Liver (tissue), 9 donors: ENCODE measurements around the gene NLRP12. TPM values are rescaled to one million over a fixed set of nuclear protein-coding genes. Genes with fewer than 3 reads are reported as not detected.

ENCODE experiments used
- DNase-seq: peaks from one replicate; pipeline ENCODE4 v3.0.0-alpha.2; 2017; ENCODE audit warnings: low spot score
- H3K27ac ChIP-seq, 2 donors: one replicate each; pipeline ENCODE4 v1.7.0; 2013; ENCODE audit warnings: inconsistent platforms in 2 of 2, low read length in 2 of 2, control low read depth in 1 of 2, low read depth in 1 of 2, mild to moderate bottlenecking in 1 of 2
- H3K27me3 ChIP-seq, 4 donors: one replicate each; pipeline versions ENCODE4 v1.6.1 to v1.7.0; 2013; ENCODE audit warnings: low read length in 3 of 4, inconsistent platforms in 1 of 4, mild to moderate bottlenecking in 1 of 4, moderate library complexity in 1 of 4; ENCODE audit not compliant: control insufficient read depth in 4 of 4, insufficient read depth in 4 of 4
- H3K36me3 ChIP-seq, 4 donors: one replicate each; pipeline versions ENCODE4 v1.6.1 to v1.7.0; 2013; ENCODE audit warnings: low read length in 3 of 4, mild to moderate bottlenecking in 3 of 4, low read depth in 1 of 4, moderate library complexity in 1 of 4; ENCODE audit not compliant: control insufficient read depth in 4 of 4, insufficient read depth in 3 of 4
- H3K4me1 ChIP-seq, 4 donors: one replicate each; pipeline versions ENCODE4 v1.6.1 to v1.7.0; 2013; ENCODE audit warnings: low read length in 3 of 4, mild to moderate bottlenecking in 3 of 4, moderate library complexity in 1 of 4; ENCODE audit not compliant: control insufficient read depth in 4 of 4, insufficient read depth in 4 of 4
- H3K4me3 ChIP-seq, 3 donors: one replicate each; pipeline versions ENCODE4 v1.6.1 to v1.7.0; 2013; ENCODE audit warnings: low read length in 3 of 3, control low read depth in 1 of 3, low read depth in 1 of 3, mild to moderate bottlenecking in 1 of 3
- H3K9ac ChIP-seq, 2 donors: one replicate each; pipeline ENCODE4 v1.7.0; 2013; ENCODE audit warnings: low read length in 2 of 2, mild to moderate bottlenecking in 2 of 2, moderate library complexity in 2 of 2, control low read depth in 1 of 2, low read depth in 1 of 2
- H3K9me3 ChIP-seq, 4 donors: one replicate each; pipeline versions ENCODE4 v1.6.1 to v1.7.0; 2013; ENCODE audit warnings: low read length in 3 of 4; ENCODE audit not compliant: control insufficient read depth in 4 of 4
- ATF3 ChIP-seq: IDR thresholded peaks from 2 replicates; pipeline ENCODE4 v1.6.1; 2016; ENCODE audit warnings: antibody characterized with exemption
- EGR1 ChIP-seq, 2 donors: IDR thresholded peaks; 2 replicates each; pipeline ENCODE4 v1.6.1; 2016 to 2018; ENCODE audit warnings: antibody characterized with exemption in 2 of 2, low read depth in 2 of 2
- FOXA2 ChIP-seq: IDR thresholded peaks from 2 replicates; pipeline ENCODE4 v1.6.1; 2016; ENCODE audit warnings: antibody characterized with exemption
- HNF4A ChIP-seq, 2 donors: conservative IDR thresholded peaks; 2 replicates each; pipeline ENCODE4 v1.6.1; 2016; ENCODE audit warnings: antibody characterized with exemption in 2 of 2, mild to moderate bottlenecking in 2 of 2
- HNF4G ChIP-seq: IDR thresholded peaks from 2 replicates; pipeline ENCODE4 v1.6.1; 2016; ENCODE audit warnings: antibody characterized with exemption
- MAX ChIP-seq: IDR thresholded peaks from 2 replicates; pipeline ENCODE4 v1.6.1; 2016; ENCODE audit warnings: antibody characterized with exemption
- NR2F2 ChIP-seq: IDR thresholded peaks from 2 replicates; pipeline ENCODE4 v1.6.1; 2016; ENCODE audit warnings: antibody characterized with exemption
- RXRA ChIP-seq, 2 donors: IDR thresholded peaks; 2 replicates each; pipeline ENCODE4 v1.6.1; 2017 to 2018; ENCODE audit warnings: antibody characterized with exemption in 2 of 2, mild to moderate bottlenecking in 1 of 2
- SP1 ChIP-seq: IDR thresholded peaks from 2 replicates; pipeline ENCODE4 v1.6.1; 2018; ENCODE audit warnings: antibody characterized with exemption, mild to moderate bottlenecking
- TAF1 ChIP-seq: conservative IDR thresholded peaks from 2 replicates; pipeline ENCODE4 v1.6.1; 2016; ENCODE audit warnings: antibody characterized with exemption, mild to moderate bottlenecking
- YY1 ChIP-seq: IDR thresholded peaks from 2 replicates; pipeline ENCODE4 v1.6.1; 2016; ENCODE audit warnings: antibody characterized with exemption, mild to moderate bottlenecking
- WGBS: extraction: QIAGEN DNeasy Blood & Tissue Kit; methylation state at CpG from one replicate; pipeline ENCODE4 v1.1.7; 2013; 5-methylcytosine and 5-hydroxymethylcytosine counted together
- polyA plus RNA-seq, 2 donors: library from polyadenylated mRNA; stranded (reverse) in 1 of 2; unstranded in 1 of 2; fragments of 200-250 nt in 1 of 2; fragments of >200 nt in 1 of 2; fragmentation: Nextera tagmentation in 1 of 2; extraction: Ambion mirVana in 1 of 2; gene quantifications; one replicate each; pipeline versions ENCODE4 v1.2.1 to v1.2.3, GENCODE V29; 2013 to 2015
- total RNA-seq, 2 donors: library from RNA; depleted of rRNA; stranded (reverse); fragments of >200 nt; gene quantifications; one replicate each; pipeline ENCODE4 v1.2.3, GENCODE V29; 2014
- TF ChIP-seq, protein P1 (sequence below): fragments of 150-350 bp; IDR thresholded peaks from 2 replicates; pipeline ENCODE4 v1.5.1; 2017; ENCODE audit warnings: improper control_type of control experiment, low read depth, low read length; ENCODE audit not compliant: missing input control
- TF ChIP-seq, protein P2 (sequence below): IDR thresholded peaks from 2 replicates; pipeline ENCODE4 v1.6.1; 2016; ENCODE audit warnings: antibody characterized with exemption
- donor health status: healthy.
- donor health status: healthy.
- donor health status: healthy.
- donor health status: healthy.
- donor health status: healthy.

NLRP12 gene
- total and polyA plus RNA-seq, 4 donors = 0.10 to 1.8 (median 0.58) TPM

DNA sequence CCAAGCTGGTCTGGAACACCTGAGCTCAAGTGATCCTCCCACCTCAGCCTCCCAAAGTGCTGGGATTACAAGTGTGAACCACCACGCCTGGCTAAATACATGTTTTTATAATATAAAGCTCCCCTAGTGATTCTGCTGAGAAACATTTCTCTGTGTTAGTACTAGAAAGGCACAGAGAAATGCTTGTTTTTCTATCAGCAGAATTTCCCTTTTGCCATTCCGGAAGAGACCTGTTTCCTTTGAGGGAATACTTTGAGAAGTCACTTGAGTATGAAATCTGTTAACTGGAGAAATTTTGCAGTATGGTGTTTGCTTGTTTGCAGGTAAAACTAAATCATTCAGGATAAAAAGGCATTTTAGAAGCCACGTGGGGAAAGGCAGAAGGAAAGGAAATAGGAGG, 4.4 kb upstream of the NLRP12 start:
- Histone ChIP-seq H3K36me3 (no peaks in the 10 kb centered on the region), H3K4me1 (no peaks in the 10 kb centered on the region), H3K4me3 (no peak overlapping the region), H3K27ac (no peak overlapping the region), H3K9me3 (no peaks in the 10 kb centered on the region), H3K9ac (no peak overlapping the region), H3K27me3 (peaks cover 0 to 3% (median 0%) of the 10 kb centered on the region in 4 donors)
- no peak for DNase-seq
- 48% methylated on average over 3 of the region's 3 CpGs for WGBS
- TF ChIP-seq FOXA2 (no peak), NR2F2 (no peak), ATF3 (no peak), RXRA (IDR thresholded peaks at IDR 0.05) (no peak), MAX (no peak), EGR1 (IDR thresholded peaks at IDR 0.05; ENCODE audit: low read depth in 2 of 2) (no peak), SP1 (no peak), TAF1 (no peak), HNF4G (no peak), YY1 (no peak)
- TF ChIP-seq, protein P1, sequence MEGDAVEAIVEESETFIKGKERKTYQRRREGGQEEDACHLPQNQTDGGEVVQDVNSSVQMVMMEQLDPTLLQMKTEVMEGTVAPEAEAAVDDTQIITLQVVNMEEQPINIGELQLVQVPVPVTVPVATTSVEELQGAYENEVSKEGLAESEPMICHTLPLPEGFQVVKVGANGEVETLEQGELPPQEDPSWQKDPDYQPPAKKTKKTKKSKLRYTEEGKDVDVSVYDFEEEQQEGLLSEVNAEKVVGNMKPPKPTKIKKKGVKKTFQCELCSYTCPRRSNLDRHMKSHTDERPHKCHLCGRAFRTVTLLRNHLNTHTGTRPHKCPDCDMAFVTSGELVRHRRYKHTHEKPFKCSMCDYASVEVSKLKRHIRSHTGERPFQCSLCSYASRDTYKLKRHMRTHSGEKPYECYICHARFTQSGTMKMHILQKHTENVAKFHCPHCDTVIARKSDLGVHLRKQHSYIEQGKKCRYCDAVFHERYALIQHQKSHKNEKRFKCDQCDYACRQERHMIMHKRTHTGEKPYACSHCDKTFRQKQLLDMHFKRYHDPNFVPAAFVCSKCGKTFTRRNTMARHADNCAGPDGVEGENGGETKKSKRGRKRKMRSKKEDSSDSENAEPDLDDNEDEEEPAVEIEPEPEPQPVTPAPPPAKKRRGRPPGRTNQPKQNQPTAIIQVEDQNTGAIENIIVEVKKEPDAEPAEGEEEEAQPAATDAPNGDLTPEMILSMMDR = no peak

DNA sequence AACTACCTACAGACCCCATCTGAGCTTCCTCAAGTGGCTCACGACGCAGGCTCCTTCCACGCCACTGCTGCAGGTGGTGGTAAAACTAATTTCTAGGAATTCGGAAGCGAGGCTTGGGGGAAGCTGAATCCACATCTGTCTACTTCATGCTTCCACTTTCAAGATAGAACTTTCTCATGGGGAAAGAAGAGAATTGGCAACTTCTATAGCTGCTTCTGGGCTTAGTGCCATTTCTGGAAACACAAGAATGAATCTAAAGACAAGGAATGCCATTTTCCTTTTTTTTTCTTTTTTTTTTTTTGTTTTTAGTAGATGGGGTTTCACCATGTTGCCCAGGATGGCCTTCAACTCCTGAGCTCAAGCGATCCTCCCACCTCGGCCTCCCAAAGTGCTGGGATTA, 2.8 kb upstream of the NLRP12 start:
- H3K4me3 ChIP-seq = no peak overlapping the region
- H3K27ac ChIP-seq = no peak overlapping the region
- H3K9me3 ChIP-seq = no peaks in the 10 kb centered on the region
- no peak overlapping the region for H3K9ac ChIP-seq
- H3K36me3 ChIP-seq = no peaks in the 10 kb centered on the region
- H3K27me3 ChIP-seq = peaks cover 0 to 3% (median 0%) of the 10 kb centered on the region in 4 donors
- 67% methylated on average over 7 of the region's 7 CpGs for WGBS
- TF ChIP-seq ATF3 (no peak), HNF4A (conservative IDR thresholded peaks at IDR 0.05) (no peak), SP1 (no peak), YY1 (no peak), TAF1 (no peak), RXRA (IDR thresholded peaks at IDR 0.05) (no peak), MAX (no peak), NR2F2 (no peak), HNF4G (no peak), FOXA2 (no peak)
- TF ChIP-seq, protein P2, sequence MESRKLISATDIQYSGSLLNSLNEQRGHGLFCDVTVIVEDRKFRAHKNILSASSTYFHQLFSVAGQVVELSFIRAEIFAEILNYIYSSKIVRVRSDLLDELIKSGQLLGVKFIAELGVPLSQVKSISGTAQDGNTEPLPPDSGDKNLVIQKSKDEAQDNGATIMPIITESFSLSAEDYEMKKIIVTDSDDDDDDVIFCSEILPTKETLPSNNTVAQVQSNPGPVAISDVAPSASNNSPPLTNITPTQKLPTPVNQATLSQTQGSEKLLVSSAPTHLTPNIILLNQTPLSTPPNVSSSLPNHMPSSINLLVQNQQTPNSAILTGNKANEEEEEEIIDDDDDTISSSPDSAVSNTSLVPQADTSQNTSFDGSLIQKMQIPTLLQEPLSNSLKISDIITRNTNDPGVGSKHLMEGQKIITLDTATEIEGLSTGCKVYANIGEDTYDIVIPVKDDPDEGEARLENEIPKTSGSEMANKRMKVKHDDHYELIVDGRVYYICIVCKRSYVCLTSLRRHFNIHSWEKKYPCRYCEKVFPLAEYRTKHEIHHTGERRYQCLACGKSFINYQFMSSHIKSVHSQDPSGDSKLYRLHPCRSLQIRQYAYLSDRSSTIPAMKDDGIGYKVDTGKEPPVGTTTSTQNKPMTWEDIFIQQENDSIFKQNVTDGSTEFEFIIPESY = no peak
- TF ChIP-seq, protein P1 = no peak
- H3K4me1 ChIP-seq = no peaks in the 10 kb centered on the region
- no peak for DNase-seq
